HG02981 (cell line): ENCODE data around the gene ZSCAN5C.
"Not testable (repeated sequence)": the region's sequence is repeated elsewhere in the genome, so short reads cannot be mapped to it uniquely, and the experiment has no call there.

ENCODE experiments used
- ATAC-seq: cut with Tn5 transposase; IDR thresholded peaks from one replicate; pipeline ENCODE4 v1.9.1; 2021; ENCODE audit warnings: mild to moderate bottlenecking, moderate library complexity; ENCODE audit not compliant: unreplicated experiment

Gene ZSCAN5C

DNA sequence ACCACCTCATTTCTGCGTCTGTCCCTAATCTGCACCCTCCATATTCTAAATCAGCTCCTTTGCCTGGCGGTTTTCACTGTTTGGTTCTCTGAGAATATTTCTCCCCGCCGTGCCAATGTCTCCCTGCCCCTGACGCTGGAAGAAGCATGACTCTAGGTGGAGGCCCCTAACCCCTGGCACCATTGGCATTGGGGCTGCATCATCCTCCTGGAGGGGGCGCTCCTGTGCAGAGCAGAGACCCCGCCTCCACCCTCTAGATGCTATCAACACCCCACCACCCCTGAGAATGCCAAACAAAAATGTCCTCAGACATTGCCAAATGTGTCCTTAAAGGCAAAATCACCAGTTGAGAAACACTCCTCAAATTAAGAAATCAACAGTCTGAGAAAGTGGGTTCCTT lies 11.0 kb upstream of the ZSCAN5C start:
- no peak for ATAC-seq

DNA sequence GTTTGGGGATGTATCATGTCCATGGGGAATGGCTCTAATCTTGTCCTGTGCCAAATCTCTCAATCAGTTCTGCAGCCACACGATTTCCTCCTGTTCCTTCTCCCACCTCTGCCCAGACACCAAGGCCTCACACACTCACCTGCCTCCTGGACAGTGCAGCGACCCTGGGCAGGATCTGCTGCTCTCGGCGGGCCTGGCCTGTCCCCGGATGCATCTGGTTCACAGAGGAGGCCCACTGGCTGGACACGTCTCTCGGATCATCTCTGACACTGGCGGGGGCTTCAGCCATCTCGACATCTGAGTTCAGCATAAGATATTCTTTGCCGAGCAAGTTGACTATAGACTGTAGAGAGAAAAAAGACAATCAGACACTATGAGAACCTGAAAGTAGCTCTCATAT lies 10.4 kb upstream of the ZSCAN5C start:
- ATAC-seq = no peak

DNA sequence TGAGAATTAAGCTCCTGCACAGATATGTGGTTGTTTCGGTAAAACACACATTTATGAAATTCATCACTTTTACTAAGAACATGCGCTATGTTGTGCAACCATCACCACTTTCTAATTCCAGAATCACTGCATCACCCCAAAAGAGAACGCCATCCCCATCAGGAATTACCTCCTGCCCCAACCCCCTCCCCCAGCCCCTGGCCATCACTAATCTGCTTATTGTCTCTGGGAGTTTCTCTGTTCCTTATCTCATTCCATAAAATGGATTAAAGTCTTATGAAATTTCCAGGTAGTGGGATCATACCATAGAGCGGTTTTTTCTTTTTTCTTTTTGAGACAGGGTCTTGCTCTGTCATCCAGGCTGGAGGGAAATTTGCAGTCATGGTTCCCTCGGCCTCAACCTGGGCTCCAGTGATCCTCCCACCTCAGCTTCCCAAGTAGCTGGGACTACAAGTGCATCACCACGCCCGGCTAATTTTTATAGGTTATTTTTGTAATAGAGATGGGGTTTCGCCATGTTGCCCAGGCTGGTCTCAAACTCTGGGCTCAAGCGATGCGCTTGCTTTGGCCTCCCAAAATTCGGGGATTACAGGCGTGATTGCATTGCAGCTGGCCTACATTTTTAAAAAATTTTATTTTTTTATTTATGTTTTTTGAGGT lies 8.0 kb upstream of the ZSCAN5C start:
- ATAC-seq = no peak

- not testable (repeated sequence) for ATAC-seq
These were observed 4.4 kb upstream of the ZSCAN5C start, which contains the start of gene ZSCAN5B for GRCh38 chr19:56197646-56198045. Gene ZSCAN5B, minus strand, starts transcription at chr19:56197783. Its CDS starts 4,731 bp downstream, at chr19:56193052.

- no peak for ATAC-seq
These were observed 2.4 kb upstream of the ZSCAN5C start for GRCh38 chr19:56199687-56200086.

DNA sequence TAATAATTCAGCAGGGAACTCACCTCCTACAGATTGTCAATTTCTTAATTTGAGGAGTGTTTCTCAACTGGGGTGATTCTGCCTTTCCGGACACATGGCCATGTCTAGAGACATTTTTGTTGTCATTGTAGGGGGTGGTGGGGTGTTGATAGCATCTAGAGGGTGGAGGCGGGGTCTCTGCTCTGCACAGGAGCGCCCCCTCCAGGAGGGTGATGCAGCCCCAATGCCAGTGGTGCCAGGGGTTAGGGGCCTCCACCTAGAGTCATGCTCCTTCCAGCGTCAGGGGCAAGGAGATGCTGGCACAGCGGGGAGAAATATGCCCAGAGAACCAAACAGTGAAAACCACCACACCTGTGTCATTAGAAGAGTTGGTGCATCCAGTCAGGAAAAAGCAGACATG lies 5.5 kb downstream of the ZSCAN5C start:
- not testable (repeated sequence) for ATAC-seq

- no peak for ATAC-seq
These were observed 7.0 kb downstream of the ZSCAN5C start for GRCh38 chr19:56209091-56209490.

DNA sequence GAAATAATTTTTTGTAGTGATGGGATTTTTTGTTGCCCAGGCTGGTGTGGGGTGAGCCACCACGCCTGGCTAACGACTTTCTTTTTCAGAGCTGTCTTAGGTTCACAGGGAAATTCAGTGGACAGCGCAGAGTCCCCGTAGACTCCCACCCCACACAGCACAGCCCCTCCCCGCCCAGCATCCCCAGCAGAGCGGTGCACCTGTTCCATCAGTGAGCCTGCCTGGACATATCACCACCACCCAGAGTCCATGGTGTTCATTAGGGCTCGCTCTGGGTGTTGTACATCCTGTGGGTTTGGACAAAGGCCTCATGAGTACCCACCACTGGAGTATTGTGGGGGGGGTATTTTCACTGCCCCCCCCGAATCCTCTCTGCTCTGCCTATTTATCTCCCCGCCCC lies 8.0 kb downstream of the ZSCAN5C start:
- not testable (repeated sequence) for ATAC-seq

- no peak for ATAC-seq
These were observed 9.6 kb downstream of the ZSCAN5C start for GRCh38 chr19:56211718-56212117.

GRCh38 chr19:56217039-56217949 lies 15.2 kb downstream of the ZSCAN5C start:
- no peak for ATAC-seq

DNA sequence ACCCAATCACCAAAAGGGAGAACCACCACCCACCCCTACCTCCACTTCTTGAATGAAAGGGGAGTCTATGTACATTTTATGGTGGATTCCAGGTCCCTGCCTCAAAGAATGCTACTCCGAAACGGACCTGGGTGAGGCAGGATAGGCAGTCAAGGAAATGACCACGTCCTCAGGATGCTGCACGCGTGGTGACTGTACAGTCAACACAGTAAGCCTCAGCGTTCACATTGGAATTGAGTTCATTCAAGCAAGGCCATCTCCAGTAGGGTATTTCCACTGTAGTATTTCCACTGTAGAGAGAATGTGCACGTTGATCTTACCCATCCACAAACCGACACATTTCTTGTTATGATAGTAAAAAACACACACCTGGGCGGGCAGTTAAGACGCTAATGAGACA lies 16.9 kb downstream of the ZSCAN5C start:
- ATAC-seq = no peak

DNA sequence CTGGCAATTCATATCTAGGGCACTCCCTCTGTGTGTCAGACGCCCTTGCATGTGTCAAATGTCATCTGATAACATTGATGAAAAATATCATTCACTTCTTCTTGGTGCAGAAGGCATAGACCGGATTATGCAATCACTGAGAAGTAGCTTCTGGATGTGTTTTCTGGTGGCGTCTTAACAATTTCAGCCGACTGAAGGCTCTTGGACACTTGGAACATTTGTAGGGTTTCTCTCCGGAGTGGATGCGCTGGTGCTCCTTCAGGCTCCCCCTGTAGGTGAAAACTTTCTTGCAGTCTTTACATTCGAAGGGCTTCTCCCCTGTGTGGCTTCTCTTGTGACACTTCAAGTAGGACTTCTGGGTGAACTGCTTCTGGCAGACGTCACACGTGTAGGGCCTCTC lies 19.4 kb downstream of the ZSCAN5C start:
- not testable (repeated sequence) for ATAC-seq

DNA sequence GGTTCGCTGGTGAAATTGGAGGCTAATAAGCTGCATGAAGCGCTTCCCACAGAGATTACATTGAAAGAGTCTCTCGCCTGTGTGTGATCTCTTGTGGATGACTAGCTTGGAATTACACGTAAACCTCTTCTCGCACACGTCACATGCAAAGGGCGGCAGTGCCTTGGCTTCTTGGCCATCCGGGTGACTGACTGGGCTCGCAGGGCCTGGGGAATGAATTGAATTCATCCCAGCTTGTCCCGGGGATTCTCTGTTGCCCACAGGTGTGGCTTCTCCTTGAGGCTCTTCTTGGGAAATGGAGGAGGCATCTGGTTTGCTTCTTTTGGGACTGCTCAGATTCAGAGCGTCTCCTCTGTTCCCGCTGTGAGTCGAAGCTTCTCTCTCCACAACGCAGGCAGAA lies 19.8 kb downstream of the ZSCAN5C start:
- ATAC-seq = no peak

- ATAC-seq = no peak
These were observed 20.8 kb downstream of the ZSCAN5C start for GRCh38 chr19:56222901-56223300.

DNA sequence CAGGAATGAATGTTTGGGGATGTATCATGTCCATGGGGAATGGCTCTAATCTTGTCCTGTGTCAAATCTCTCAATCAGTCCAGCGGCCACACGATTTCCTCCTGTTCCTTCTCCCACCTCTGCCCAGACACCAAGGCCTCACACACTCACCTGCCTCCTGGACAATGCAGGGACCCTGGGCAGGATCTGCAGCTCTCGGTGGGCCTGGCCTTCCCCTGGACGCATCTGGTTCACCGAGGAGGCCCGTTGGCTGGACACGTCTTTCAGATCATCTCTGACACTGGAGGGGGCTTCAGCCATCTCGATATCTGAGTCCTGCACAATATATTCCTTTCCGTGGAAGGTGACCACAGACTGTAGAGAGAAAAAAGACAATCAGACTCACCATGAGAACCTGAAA lies 21.4 kb downstream of the ZSCAN5C start:
- no peak for ATAC-seq

DNA sequence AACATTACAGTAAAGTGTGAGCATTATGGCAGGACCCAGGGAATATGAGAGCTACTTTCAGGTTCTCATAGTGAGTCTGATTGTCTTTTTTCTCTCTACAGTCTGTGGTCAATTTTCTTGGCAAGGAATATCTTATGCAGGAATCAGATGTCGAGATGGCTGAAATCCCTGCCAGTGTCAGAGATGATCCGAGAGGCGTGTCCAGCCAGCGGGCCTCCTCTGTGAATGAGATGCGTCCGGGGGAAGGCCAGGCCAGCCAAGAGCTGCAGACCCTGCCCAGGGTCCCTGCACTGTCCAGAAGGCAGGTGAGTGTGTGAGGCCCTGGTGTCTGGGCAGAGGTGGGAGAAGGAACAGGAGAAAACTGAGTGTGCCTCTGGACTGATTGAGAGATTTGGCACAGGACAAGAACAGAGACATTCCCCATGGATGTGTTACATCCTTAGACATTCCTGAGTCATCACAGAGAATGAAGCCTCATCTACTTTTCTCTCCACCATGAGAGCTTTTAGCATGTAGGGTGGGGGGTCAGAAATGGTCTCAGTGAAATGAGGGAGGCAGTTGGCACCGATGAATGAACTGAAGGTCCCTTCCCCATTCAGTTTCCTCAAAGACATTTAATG lies 43.2 kb downstream of the ZSCAN5C start:
- ATAC-seq = no peak

GRCh38 chr19:56245764-56246163 lies 43.7 kb downstream of the ZSCAN5C start:
- not testable (repeated sequence) for ATAC-seq

GRCh38 chr19:56248736-56249338 lies 46.8 kb downstream of the ZSCAN5C start:
- ATAC-seq = not testable (repeated sequence)

GRCh38 chr19:56252699-56253422 lies 50.8 kb downstream of the ZSCAN5C start:
- no peak for ATAC-seq

- ATAC-seq = no peak
These were observed 51.7 kb downstream of the ZSCAN5C start for GRCh38 chr19:56253737-56254136.

DNA sequence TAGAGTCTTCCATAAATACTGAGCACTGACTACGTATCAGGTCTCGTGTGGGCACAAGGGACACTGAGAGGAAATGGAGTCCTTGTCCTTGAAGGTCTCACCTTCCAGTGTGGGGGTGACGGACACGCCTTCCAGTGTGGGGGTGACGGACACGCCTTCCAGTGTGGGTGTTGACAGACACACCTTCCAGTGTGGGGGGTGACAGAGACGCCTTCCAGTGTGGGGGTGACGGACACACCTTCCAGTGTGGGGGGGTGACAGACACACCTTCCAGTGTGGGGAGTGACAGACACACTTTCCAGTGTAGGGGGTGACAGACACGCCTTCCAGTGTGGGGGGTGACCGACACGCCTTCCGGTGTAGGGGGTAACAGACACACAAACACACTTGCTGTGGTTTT lies 56.2 kb downstream of the ZSCAN5C start:
- ATAC-seq = no peak
